GM18517 (cell line): ENCODE data around the gene GIGYF1.
A peak's percentile ranks its signal among the peaks of the same experiment; 100 is the strongest.
"Not testable (repeated sequence)": the region's sequence is repeated elsewhere in the genome, so short reads cannot be mapped to it uniquely, and the experiment has no call there.

Source experiments
- ATAC-seq: cut with Tn5 transposase; IDR thresholded peaks from one replicate; pipeline ENCODE4 v1.9.1; 2021; ENCODE audit warnings: mild to moderate bottlenecking, moderate library complexity; ENCODE audit not compliant: unreplicated experiment

GIGYF1 gene

GRCh38 chr7:100674411-100675104 lies 19.5 kb downstream of the GIGYF1 start:
- no peak for ATAC-seq

GRCh38 chr7:100673942-100674410 lies 20.1 kb downstream of the GIGYF1 start:
- ATAC-seq = no peak

GRCh38 chr7:100673302-100673941 lies 20.6 kb downstream of the GIGYF1 start, which contains the start of gene GNB2:
TSS of gene GNB2 (plus strand) at chr7:100673740. CDS start at chr7:100676266, 2,526 bp downstream.
- ATAC-seq = peak; percentile 68

GRCh38 chr7:100671353-100672327 lies 22.4 kb downstream of the GIGYF1 start:
- no peak for ATAC-seq

GRCh38 chr7:100670074-100670473 lies 24.0 kb downstream of the GIGYF1 start:
- ATAC-seq = no peak

GRCh38 chr7:100669106-100669505 lies 24.9 kb downstream of the GIGYF1 start:
- ATAC-seq = not testable (repeated sequence)

- ATAC-seq = no peak
Measured at GRCh38 chr7:100668069-100668449, 26.0 kb downstream of the GIGYF1 start.

GRCh38 chr7:100667331-100668068 lies 26.6 kb downstream of the GIGYF1 start:
- ATAC-seq = no peak

GRCh38 chr7:100665168-100665726 lies 28.8 kb downstream of the GIGYF1 start:
- no peak for ATAC-seq

- not testable (repeated sequence) for ATAC-seq
Measured at GRCh38 chr7:100662194-100662776, 31.8 kb downstream of the GIGYF1 start.

- no peak for ATAC-seq
Measured at GRCh38 chr7:100655908-100656674, 38.0 kb downstream of the GIGYF1 start, which contains the start of gene ACTL6B. TSS of gene ACTL6B (minus strand) at chr7:100656448. CDS start at chr7:100656354, 94 bp downstream.

- no peak for ATAC-seq
Measured at GRCh38 chr7:100654908-100655831, 38.9 kb downstream of the GIGYF1 start.

- no peak for ATAC-seq
Measured at GRCh38 chr7:100649826-100650565, 44.1 kb downstream of the GIGYF1 start.

- ATAC-seq = no peak
Measured at GRCh38 chr7:100642534-100642907, 51.5 kb downstream of the GIGYF1 start.

GRCh38 chr7:100641860-100642533 lies 52.1 kb downstream of the GIGYF1 start:
- ATAC-seq = no peak

- no peak for ATAC-seq
Measured at GRCh38 chr7:100641463-100641859, 52.6 kb downstream of the GIGYF1 start, which contains the start of gene TFR2. TSS of gene TFR2 (minus strand) at chr7:100641552. CDS start at chr7:100641509, 43 bp downstream.
